GM18498 (cell line): ENCODE measurements around the gene PSG11.
"Not testable (repeated sequence)": the region's sequence is repeated elsewhere in the genome, so short reads cannot be mapped to it uniquely, and the experiment has no call there.

Source experiments
- ATAC-seq: cut with Tn5 transposase; IDR thresholded peaks from one replicate; pipeline ENCODE4 v1.9.1; 2021; ENCODE audit warnings: mild to moderate bottlenecking, moderate library complexity; ENCODE audit not compliant: unreplicated experiment

The PSG11 gene

DNA sequence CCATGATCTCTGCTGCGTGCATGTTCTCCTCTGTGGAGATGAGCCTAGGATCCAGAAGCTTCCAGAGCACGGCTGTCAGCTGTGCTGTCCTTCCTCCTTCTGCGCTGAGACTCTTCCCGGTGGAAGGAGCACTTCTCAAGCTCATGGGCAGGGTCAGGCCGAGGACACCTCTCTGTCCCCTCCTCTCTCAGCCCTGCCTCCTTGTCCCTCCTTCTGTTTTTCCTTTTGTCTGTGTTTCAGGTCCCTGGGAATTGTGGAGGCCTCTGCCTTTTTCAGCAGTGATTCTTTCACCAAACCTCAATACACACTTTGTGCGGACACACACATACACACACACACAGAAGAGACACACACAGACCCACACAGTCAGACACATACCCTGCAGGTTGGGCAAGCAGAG, at the start of gene PSG11:
Gene PSG11, minus strand, starts transcription at position 101 of the 400 bp plus-strand sequence. Its CDS starts 97 bp downstream, at position 4.
- ATAC-seq, result not testable (repeated sequence)

DNA sequence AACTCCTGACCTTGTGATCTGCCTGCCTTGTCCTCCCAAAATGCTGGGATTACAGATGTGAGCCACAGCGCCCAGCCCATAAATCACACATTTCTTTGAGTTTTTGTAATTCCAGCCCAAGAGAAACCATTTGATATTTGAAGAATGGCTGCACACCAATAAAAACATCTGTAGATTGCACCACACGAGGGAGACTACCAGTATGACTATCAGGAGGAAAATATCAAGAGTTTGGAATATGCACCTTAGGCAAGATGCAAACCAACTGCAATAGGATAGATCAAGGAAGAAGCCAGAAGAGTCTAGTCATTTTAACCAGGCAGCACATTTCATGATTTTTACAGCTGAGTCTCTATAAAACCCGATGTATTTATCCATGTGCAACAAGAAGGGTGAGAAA, 36.1 kb upstream of the PSG11 start:
- not testable (repeated sequence) for ATAC-seq

DNA sequence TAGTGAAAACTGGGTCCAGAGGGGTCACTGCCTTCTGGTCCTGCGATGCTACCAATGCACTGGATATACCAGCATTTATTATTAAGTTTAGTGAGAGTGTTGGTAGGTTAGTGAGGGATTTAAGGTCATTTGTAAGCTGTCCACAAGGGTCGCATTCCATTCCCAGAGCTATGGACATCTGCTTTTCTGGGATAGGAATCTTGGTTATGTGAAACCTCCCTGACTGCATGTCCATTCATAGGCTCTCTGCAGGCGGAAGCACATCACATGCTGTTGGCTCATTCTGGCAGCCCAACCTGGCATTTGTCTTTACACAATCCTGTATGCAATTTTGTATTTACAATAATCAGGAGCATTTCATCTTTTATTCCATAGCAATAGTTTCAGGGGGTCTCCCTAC, 35.1 kb upstream of the PSG11 start:
- ATAC-seq, result not testable (repeated sequence)

DNA sequence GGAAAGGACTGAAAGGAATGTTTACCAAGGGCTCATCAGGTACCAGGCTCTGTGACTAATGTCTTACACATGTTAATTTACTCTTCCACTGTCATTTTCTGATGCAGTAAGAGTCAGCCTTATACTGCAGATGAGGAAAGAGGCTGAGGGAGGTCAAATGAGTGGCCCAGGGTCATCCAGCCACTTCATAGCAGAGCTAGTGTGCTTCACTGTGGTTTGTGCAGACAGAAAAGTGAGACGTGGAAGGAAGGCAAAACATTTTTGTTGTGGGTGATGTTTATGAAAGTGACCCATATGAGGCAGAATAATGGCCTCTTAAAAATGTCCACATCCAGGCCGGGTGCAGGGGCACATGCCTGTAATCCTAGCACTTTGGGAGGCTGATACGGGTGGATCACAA, 34.0 kb upstream of the PSG11 start:
- not testable (repeated sequence) for ATAC-seq

DNA sequence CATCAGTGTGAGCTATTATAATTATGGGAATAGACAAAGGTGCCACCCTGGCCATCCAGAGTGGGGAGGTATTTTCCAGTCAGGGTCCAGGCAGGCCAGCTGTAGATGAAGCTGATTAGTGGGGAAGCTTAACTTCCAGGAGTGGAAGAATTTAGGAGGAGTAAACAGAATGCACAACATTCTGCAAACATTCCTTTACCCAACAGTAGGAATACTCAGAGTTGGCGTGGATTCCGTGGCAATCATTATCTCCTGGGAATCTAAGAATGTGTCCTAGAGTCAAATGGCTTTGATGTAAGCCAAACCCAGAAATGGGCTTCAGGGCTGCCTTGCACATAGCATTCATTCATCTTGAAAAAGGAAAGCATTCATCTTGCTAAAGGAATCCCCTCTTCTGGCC, 33.2 kb upstream of the PSG11 start:
- ATAC-seq, result not testable (repeated sequence)

DNA sequence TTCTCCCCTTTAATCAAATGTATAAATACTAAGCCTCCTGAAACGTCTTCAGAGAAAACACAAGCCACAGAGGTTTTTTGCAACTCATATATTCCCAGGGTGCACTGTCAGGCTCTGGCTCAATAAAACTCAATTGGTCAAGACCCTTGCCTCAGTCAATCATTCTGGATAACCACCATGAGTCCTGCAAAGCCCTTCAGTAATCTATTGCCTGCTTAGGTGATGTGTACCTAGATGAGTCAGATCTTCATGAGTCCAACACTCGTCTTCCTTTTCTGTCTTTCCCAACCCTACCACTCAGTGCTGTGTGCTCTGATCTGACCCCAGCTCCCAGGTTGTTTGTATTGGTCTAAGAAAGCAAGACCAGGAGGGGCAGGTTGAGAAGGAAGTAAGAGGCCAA, 32.2 kb upstream of the PSG11 start:
- not testable (repeated sequence) for ATAC-seq

DNA sequence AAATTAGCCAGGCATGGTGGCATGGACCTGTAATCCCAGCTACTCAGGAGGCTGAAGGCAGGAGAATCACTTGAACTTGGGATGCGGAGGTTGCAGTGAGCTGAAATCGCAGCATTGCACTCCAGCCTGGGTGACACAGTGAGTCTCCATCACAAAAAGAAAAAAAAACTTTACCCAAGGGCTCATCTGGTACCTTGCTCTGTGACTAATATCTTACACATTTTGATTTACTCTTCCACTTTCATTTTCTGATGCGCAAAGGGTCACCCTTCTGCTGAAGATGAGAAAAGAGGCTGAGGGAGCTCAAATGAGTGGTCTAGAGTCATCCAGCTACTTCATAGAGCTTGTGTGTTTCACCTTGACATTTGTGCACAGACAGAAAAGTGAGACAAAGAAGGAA, 21.7 kb upstream of the PSG11 start:
- ATAC-seq, result not testable (repeated sequence)

DNA sequence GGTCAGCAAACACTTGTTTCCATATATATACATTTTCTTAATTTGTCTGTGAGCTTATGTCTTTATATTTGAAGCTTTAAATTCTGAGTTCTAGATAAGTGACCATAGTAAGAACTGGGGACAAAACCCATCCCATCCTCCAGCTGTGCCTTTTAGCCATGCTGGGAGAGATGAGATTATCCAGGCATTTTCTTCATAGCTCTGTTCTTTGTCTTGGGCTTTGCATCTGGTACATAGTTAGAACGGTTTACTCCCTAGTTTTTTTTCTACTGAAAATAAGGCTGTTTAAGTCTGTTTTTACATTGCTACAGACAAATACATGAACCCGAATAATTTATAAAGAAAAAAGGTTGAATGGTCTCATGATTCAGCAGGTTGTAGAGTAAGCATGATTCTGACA, 20.3 kb upstream of the PSG11 start:
- not testable (repeated sequence) for ATAC-seq

DNA sequence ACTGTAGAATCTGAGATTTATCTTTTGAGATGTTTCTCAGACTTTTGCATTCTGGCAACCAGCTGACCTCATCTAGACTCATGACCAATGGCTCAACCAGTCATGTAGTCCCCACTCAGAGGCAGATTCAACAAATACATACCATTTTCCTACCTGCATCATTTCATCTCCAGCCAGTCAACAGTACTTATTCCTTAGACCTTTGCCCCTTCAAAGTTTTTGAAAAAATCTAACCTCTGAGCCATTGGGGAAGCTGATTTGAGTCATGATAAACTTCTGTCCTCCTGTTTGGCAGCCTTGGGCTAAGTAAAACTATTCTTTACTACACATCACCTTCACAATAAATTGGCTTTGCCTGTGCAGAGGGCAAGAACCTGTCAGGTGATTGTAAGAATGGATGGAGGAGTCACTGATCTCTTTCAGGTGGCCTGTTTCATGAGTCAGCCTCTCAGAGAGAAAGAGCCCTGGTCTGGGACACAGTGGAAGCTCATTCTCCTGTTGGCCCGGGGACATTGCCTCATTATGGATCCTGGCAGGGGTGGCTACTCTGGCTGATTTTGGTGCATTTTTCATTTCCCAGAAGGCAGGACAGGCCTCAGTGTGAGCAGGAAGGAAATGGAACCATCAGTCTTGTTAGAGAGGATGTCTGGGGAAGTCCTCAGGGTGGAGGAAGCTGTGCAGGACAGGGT, 17.4 kb upstream of the PSG11 start:
- not testable (repeated sequence) for ATAC-seq

DNA sequence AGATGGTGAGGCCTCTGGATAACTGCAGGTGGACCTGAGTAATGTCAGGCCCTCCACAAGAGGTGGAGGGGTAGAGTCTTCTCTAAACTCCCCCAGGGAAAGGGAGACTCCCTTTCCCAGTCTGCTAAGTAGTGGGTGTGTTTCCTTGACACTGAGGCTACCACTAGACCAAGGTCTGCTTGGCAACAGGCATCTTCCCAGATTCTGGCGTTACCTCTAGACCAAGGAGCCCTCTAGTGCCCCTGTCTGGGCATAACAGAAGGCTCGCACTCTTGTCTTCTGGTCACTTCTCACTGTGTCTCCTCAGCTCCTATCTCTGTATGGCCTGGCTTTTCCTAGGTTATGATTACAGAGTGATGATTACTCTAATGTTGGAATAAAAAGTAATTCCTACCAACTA, 5.4 kb upstream of the PSG11 start:
- not testable (repeated sequence) for ATAC-seq

DNA sequence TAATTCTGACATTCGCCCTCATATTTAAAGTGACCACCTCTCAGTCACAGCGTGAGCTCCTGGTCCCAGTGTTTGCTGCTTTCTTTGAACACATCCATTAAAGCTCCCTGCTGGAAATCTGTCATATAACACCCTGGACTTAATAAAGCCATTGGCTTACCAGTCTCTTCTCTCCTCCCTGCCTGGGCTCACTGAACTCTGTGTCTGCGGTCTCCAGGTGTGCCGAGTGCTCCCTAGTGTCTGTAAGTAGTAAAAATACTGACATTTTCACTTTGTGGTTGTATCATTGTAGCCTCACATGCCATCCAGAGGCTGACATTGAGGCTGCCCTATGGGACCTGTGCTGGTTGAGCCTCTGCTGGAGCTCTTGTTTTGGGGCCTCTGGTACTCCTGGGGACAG, 2.6 kb upstream of the PSG11 start:
- no peak for ATAC-seq

GRCh38 chr19:43027985-43028384, 1.7 kb upstream of the PSG11 start:
- not testable (repeated sequence) for ATAC-seq

DNA sequence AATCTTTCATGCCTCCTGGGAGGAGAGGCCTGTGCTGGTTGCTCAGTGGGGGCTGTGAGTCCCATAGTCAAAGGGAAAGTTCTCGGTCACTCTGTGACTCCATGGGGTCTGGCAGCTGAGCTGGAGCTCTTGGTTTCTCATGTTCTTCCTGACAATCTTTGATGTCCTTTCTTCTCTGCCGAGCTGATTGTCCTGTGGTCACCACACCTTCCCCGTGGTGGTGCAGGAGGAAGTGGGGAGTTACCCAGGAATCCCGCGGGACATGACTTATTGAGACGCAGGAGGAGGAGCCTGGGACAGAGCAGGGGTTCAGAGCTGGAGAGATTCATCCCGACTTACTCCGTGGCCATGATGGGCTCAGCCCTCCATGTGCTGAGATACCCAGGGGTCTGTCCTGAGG, 792 bp upstream of the PSG11 start:
- ATAC-seq, result not testable (repeated sequence)

GRCh38 chr19:43022098-43022497, 4.2 kb downstream of the PSG11 start:
- not testable (repeated sequence) for ATAC-seq

DNA sequence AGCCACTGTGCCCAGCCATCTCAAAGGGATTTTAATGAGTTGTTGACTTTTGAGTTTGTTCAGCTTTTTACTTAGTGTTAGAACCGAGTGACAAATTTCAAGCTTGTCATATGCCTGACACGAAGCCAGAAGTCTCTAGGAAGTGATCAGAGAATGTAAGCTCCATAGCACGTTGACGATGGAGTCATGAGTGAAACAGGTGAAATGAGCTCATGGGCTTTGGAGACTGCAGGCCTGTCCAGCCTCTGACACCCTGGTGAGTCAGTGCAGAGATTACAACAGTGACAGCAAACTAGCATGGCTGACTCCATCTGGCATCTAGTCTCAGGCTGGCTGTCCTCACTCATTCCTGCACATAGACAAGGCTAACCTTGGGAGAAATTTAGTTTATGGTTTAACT, 4.6 kb downstream of the PSG11 start:
- not testable (repeated sequence) for ATAC-seq

- ATAC-seq, result not testable (repeated sequence)
These were observed 6.7 kb downstream of the PSG11 start for GRCh38 chr19:43019588-43019987.

- not testable (repeated sequence) for ATAC-seq
These were observed 20.4 kb downstream of the PSG11 start for GRCh38 chr19:43005841-43006240.

GRCh38 chr19:43004846-43005245, 21.4 kb downstream of the PSG11 start:
- not testable (repeated sequence) for ATAC-seq

DNA sequence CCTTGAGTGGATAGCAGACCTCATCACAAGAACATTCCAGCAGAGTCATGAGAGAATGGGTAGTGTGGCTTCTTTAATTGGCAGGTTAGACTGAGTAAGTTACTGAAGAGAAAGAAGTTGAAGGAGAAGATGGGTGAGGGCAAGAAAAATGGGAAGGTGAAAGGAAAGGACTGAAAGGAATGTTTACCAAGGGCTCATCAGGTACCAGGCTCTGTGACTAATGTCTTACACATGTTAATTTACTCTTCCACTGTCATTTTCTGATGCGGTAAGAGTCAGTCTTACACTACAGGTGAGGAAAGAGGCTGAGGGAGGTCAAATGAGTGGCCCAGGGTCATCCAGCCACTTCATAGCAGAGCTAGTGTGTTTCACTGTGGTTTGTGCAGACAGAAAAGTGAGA, 22.6 kb downstream of the PSG11 start:
- ATAC-seq, result not testable (repeated sequence)

- not testable (repeated sequence) for ATAC-seq
These were observed 23.3 kb downstream of the PSG11 start for GRCh38 chr19:43002948-43003347.

DNA sequence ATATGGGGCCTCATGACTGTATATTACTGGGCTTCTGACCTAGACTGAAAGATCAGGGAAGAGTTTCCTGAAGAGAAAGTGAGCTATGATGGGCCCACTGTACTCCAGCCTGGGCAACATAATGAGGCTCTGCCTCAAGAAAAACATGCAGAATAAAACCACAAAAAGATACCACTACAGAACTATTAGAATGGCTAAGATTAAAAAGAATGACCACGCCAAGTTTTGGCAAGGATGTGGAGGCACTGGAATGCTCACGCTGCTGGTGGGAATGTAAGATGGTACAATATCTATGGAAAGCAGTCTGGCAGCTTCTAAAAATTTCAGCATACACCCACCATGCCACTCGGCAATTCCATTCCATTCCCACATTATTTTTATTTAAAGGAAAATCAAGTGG, 30.1 kb downstream of the PSG11 start:
- not testable (repeated sequence) for ATAC-seq

GRCh38 chr19:42992029-42992604, 34.2 kb downstream of the PSG11 start:
- not testable (repeated sequence) for ATAC-seq
